Ovary (tissue), 9 donors: ENCODE data around the gene CCDC178. TPM values are rescaled to one million over a fixed set of nuclear protein-coding genes. Genes with fewer than 3 reads are reported as not detected.

Source experiments
- DNase-seq, 5 donors: peaks; one replicate each; pipeline ENCODE4 v3.0.0-alpha.2; 2019 to 2020
- H3K27ac ChIP-seq, 2 donors: fragments of 200-600 bp; one replicate each; pipeline versions ENCODE4 v1.5.1 to v1.8.0; 2019 to 2022
- H3K27me3 ChIP-seq: fragments of 200-600 bp; one replicate; pipeline ENCODE4 v1.8.0; 2022
- H3K36me3 ChIP-seq: fragments of 200-600 bp; sonication (generic); one replicate; pipeline ENCODE4 v1.5.1; 2019
- H3K4me1 ChIP-seq: one replicate; pipeline ENCODE4 v1.8.1; 2013; ENCODE audit warnings: mild to moderate bottlenecking, moderate library complexity; ENCODE audit not compliant: insufficient read depth
- H3K4me3 ChIP-seq: fragments of 200-600 bp; sonication (generic); one replicate; pipeline ENCODE4 v1.5.1; 2017
- H3K9me3 ChIP-seq, 2 donors: fragments of 200-600 bp in 1 of 2; sonication (generic) in 1 of 2; one replicate each; pipeline versions ENCODE4 v1.5.1 to v1.8.1; 2013 to 2019; ENCODE audit warnings: mild to moderate bottlenecking in 1 of 2, moderate library complexity in 1 of 2
- EP300 ChIP-seq: sonication (generic); formaldehyde crosslinking; IDR thresholded peaks from one replicate; pipeline ENCODE4 v1.6.1; 2017; ENCODE audit warnings: antibody characterized with exemption
- POLR2A ChIP-seq: fragments of 450-650 bp; IDR thresholded peaks from one replicate; pipeline ENCODE4 v1.6.1; 2017; ENCODE audit warnings: antibody characterized with exemption, mild to moderate bottlenecking, moderate library complexity
- WGBS, 3 donors: extraction: QIAGEN DNeasy Blood & Tissue Kit in 1 of 3; methylation state at CpG; one replicate each; pipeline versions ENCODE4 v1.1.5 to v1.1.7; 2013 to 2017; 5-methylcytosine and 5-hydroxymethylcytosine counted together
- intact Hi-C, 4 donors: fragments of 100-400 bp; cut with DNase I; formaldehyde crosslinking; loops; one replicate each; pipeline versions ENCODE4 v1.11.0 to v1.15.1; 2022 to 2023
- polyA plus RNA-seq, 2 donors: library from polyadenylated mRNA; stranded (reverse); fragments of 200-250 nt in 1 of 2; fragments of 350-450 nt in 1 of 2; fragmentation: Illumina TruSeq in 1 of 2; extraction: RNeasy Lipid Tissue Mini Kit (QIAGEN cat#74804) in 1 of 2; gene quantifications; one replicate each; pipeline ENCODE4 v1.2.3, GENCODE V29; 2013 to 2014
- total RNA-seq, 7 donors: library from RNA; depleted of rRNA in 2 of 7; stranded (reverse); fragments of >200 nt in 2 of 7; fragmentation: NEBNext Ultra II Directional in 3 of 7; extraction: Animal tissue kit (Norgen Biotek cat#: 25700) in 3 of 7; gene quantifications; one replicate each; pipeline versions ENCODE4 v1.1.0 to v1.2.4, GENCODE V29; 2016 to 2023
- TF ChIP-seq, protein P1 (sequence below), 3 donors: fragments of 450-650 bp in 2 of 3; fragments of 200-600 bp in 1 of 3; IDR thresholded peaks; one replicate each; pipeline versions ENCODE4 v1.5.1 to v1.8.0; 2016 to 2022; ENCODE audit warnings: antibody characterized with exemption in 3 of 3, mild to moderate bottlenecking in 1 of 3
- donor health status: DM: no; HTN: no; CAD: no; lungs with moderate emphysema.
- donor health status: DM: no; HTN: no; CAD: no.
- donor health status: Bipolar disorder and iron deficiency.
- donor health status: DM: yes; HTN: yes; CAD: no.
- donor health status: DM: no; HTN: no; CAD: no.
- donor health status: DM: yes; HTN: yes; CAD: no.

The CCDC178 gene
- total and polyA plus RNA-seq, 9 donors, result 2.4 to 11.8 (median 5.1) TPM

DNA sequence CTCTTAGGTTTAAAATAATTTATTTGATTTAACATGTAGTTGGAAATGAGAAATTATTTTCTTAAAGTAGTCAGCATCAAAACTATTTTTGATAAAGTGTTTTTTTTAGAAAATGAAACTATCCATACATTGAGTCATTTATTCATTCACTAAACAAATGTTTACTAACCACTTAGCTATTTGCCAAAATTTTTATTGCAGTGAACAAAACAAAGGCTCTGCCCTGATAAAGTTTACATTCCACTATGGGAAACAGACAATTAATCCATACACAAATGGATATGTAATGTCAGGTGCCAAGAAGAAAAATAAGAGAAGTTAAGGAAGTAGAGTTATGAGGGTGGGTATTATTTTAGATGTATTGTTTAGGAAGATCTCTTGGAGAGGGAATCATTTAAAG, 19.1 kb upstream of the CCDC178 start:
- H3K9me3 ChIP-seq, result no peaks in the 10 kb centered on the region

GRCh38 chr18:33446604-33447003, 6.1 kb upstream of the CCDC178 start:
- no peaks in the 10 kb centered on the region for H3K36me3 ChIP-seq
- intact Hi-C loops, result no loop called here
- WGBS, 3 donors, result 0 to 52% (median 3%) methylated on average over 1 of the region's 1 CpG
- DNase-seq, result no peak
- H3K4me3 ChIP-seq, result no peak overlapping the region
- TF ChIP-seq EP300 (no peak), POLR2A (no peak)
- TF ChIP-seq, protein P1, sequence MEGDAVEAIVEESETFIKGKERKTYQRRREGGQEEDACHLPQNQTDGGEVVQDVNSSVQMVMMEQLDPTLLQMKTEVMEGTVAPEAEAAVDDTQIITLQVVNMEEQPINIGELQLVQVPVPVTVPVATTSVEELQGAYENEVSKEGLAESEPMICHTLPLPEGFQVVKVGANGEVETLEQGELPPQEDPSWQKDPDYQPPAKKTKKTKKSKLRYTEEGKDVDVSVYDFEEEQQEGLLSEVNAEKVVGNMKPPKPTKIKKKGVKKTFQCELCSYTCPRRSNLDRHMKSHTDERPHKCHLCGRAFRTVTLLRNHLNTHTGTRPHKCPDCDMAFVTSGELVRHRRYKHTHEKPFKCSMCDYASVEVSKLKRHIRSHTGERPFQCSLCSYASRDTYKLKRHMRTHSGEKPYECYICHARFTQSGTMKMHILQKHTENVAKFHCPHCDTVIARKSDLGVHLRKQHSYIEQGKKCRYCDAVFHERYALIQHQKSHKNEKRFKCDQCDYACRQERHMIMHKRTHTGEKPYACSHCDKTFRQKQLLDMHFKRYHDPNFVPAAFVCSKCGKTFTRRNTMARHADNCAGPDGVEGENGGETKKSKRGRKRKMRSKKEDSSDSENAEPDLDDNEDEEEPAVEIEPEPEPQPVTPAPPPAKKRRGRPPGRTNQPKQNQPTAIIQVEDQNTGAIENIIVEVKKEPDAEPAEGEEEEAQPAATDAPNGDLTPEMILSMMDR (IDR thresholded peaks at IDR 0.05), result no peak
- H3K27me3 ChIP-seq, result no peaks in the 10 kb centered on the region
- H3K4me1 ChIP-seq, result no peaks in the 10 kb centered on the region
- H3K9me3 ChIP-seq, result no peaks in the 10 kb centered on the region
- H3K27ac ChIP-seq, result no peak overlapping the region

More for the DNA sequence above, 19.1 kb upstream of the CCDC178 start:
- H3K4me3 ChIP-seq, result no peak overlapping the region
- H3K36me3 ChIP-seq, result no peaks in the 10 kb centered on the region
- H3K4me1 ChIP-seq, result no peaks in the 10 kb centered on the region
- DNase-seq, result no peak
- no peaks in the 10 kb centered on the region for H3K27me3 ChIP-seq
- intact Hi-C loops, result no loop called here
- TF ChIP-seq POLR2A, result no peak
- TF ChIP-seq, protein P1 (IDR thresholded peaks at IDR 0.05), result no peak
- TF ChIP-seq EP300, result no peak
- no peak overlapping the region for H3K27ac ChIP-seq

DNA sequence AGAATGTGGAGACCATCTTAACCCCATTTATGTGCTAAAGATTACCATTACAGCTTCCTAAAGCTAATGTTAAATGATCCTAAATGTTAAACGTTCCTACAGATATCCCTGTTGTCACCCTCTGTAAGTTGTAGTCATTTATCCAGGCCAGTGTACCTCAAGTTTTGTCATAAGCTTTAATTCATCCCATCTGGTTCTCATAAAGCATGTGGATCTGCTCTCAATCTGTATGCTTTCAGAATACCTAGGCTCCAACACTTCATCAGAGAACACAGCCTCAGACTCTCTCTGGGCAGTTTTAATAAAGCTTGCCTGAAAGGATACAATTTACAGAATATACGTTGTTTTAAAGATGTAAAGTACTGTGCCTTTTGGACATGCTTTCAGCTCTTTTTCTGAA, 4.2 kb upstream of the CCDC178 start:
- intact Hi-C loops, result no loop called here
- Histone ChIP-seq H3K27ac (no peak overlapping the region), H3K27me3 (no peaks in the 10 kb centered on the region), H3K36me3 (no peaks in the 10 kb centered on the region), H3K9me3 (no peaks in the 10 kb centered on the region), H3K4me1 (no peaks in the 10 kb centered on the region), H3K4me3 (no peak overlapping the region)
- TF ChIP-seq, protein P1 (IDR thresholded peaks at IDR 0.05), result no peak
- no peak for TF ChIP-seq POLR2A
- TF ChIP-seq EP300, result no peak
- DNase-seq, result no peak
- 67 to 87% (median 81%) methylated on average over 2 of the region's 2 CpGs for WGBS, 3 donors

DNA sequence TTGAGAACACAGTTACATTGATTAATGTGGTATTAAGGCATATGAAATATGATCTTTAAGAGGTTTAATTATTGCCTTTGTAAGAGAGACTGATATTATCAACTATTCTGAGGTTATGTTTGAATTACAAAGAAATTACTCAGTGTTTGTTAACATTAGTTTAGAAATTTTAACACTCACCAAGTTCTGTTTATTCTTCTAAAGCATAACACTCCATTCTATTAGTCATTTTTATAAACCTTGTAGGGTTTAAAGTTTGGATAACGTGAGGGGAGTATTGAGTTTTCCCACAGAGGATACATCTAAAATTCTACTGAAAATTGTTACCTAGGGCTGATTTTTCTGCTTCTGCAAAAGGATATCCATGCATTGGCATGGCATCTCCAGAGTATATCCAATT, 7.7 kb downstream of the CCDC178 start:
- 9 to 27% (median 12%) methylated on average over 1 of the region's 1 CpG for WGBS, 3 donors
- Histone ChIP-seq H3K27ac (no peak overlapping the region), H3K9me3 (no peaks in the 10 kb centered on the region), H3K4me1 (no peaks in the 10 kb centered on the region), H3K36me3 (no peaks in the 10 kb centered on the region), H3K4me3 (no peak overlapping the region), H3K27me3 (no peaks in the 10 kb centered on the region)
- DNase-seq, result no peak
- intact Hi-C loops, result loop anchor here in 1 of 4 donors (10.0 kb wide), 1 partner anchor 62 kb away; no protein-coding TSS in a partner anchor
- TF ChIP-seq, protein P1 (IDR thresholded peaks at IDR 0.05), result no peak
- TF ChIP-seq EP300, result no peak

GRCh38 chr18:33427549-33427948, 13.0 kb downstream of the CCDC178 start:
- no peak overlapping the region for H3K4me3 ChIP-seq
- H3K27ac ChIP-seq, result no peak overlapping the region
- no peaks in the 10 kb centered on the region for H3K9me3 ChIP-seq
- intact Hi-C loops, result no loop called here
- TF ChIP-seq, protein P1 (IDR thresholded peaks at IDR 0.05), result no peak
- no peak for TF ChIP-seq POLR2A
- TF ChIP-seq EP300, result no peak
- no peaks in the 10 kb centered on the region for H3K36me3 ChIP-seq
- no peaks in the 10 kb centered on the region for H3K4me1 ChIP-seq
- WGBS, 3 donors, result 89 to 93% (median 90%) methylated on average over 2 of the region's 2 CpGs
- no peak for DNase-seq
- H3K27me3 ChIP-seq, result no peaks in the 10 kb centered on the region
